Osteoblast (primary cell): ENCODE measurements around the gene IL26. TPM values are rescaled to one million over a fixed set of nuclear protein-coding genes. Genes with fewer than 3 reads are reported as not detected.

Experiments
- DNase-seq: peaks from one replicate; pipeline ENCODE4 v3.0.0; 2011; ENCODE audit warnings: low spot score, mixed read lengths; ENCODE audit not compliant: insufficient read length; ENCODE audit errors: missing footprints
- H2AFZ ChIP-seq: 2 replicates; pipeline ENCODE4 v1.6.0; 2011; ENCODE audit warnings: mild to moderate bottlenecking, low read length
- H3K27ac ChIP-seq: 2 replicates; pipeline ENCODE4 v1.5.1; 2011; ENCODE audit warnings: mild to moderate bottlenecking, low read depth, low read length, moderate library complexity
- H3K27me3 ChIP-seq: 2 replicates; pipeline ENCODE4 v1.6.0; 2012; ENCODE audit warnings: mild to moderate bottlenecking, control low read depth, inconsistent platforms, low read length, moderate library complexity; ENCODE audit not compliant: insufficient read depth
- H3K36me3 ChIP-seq: 2 replicates; pipeline ENCODE4 v1.5.1; 2011; ENCODE audit warnings: mild to moderate bottlenecking, low read length, control low read depth, moderate library complexity; ENCODE audit not compliant: insufficient read depth
- H3K4me1 ChIP-seq: 2 replicates; pipeline ENCODE4 v1.5.1; 2011; ENCODE audit warnings: mild to moderate bottlenecking, low read length, control low read depth, moderate library complexity; ENCODE audit not compliant: insufficient read depth
- H3K4me2 ChIP-seq: 2 replicates; pipeline ENCODE4 v1.6.0; 2011; ENCODE audit warnings: mild to moderate bottlenecking, low read length; ENCODE audit not compliant: insufficient read depth
- H3K4me3 ChIP-seq: fragments of 200-600 bp; sonication (generic); 3 replicates; pipeline ENCODE4 v1.5.1; 2012; ENCODE audit warnings: mild to moderate bottlenecking, low read length, inconsistent platforms; ENCODE audit not compliant: insufficient read depth
- H3K79me2 ChIP-seq: 2 replicates; pipeline ENCODE4 v1.6.0; 2012; ENCODE audit warnings: mild to moderate bottlenecking, low read length, control low read depth, inconsistent platforms; ENCODE audit not compliant: insufficient read depth
- H3K9me3 ChIP-seq: 2 replicates; pipeline ENCODE4 v1.5.1; 2011; ENCODE audit warnings: low read depth, low read length, control low read depth
- H4K20me1 ChIP-seq: 2 replicates; pipeline ENCODE4 v1.6.0; 2012; ENCODE audit warnings: mild to moderate bottlenecking, low read length, control low read depth; ENCODE audit not compliant: insufficient read depth
- total RNA-seq: library from RNA; depleted of rRNA; stranded (reverse); fragments of >200 nt; gene quantifications from 2 replicates; pipeline ENCODE4 v1.2.3, GENCODE V29; 2012
- TF ChIP-seq, protein P1 (sequence below): IDR thresholded peaks from 2 replicates; pipeline ENCODE4 v1.5.1; 2011; ENCODE audit warnings: mild to moderate bottlenecking, low read depth, low read length, moderate library complexity; ENCODE audit errors: extremely low read depth

IL26 gene
- total RNA-seq, 1 donor = 3.6 TPM

DNA sequence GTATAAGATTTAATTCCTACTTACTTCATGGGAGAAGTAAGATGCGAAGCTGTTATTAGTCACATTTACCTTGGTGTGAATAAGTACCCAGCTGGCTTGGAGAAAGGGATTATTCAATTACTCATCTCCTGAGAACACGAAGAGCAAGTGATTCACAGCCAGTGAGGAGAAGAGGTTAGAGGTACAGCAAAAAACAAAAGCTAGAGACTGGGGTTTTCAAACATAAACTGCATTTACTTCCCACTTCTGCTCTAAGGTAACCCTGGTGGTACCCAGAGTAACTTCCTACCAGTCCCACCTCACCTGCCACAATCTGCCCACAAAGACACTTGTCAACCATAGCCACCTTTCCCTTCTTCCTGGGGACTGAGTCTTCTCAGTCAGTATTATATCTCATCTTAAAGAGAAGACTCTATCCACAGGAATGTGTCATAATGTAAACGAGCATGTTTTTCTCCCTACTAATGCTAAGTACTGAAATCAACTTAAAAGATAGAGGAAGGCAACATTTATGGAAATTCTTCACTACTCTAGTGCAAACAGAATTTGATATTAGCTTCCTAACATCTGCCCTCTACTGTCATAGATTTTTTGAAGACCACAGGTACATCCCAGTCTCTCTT lies 33.8 kb upstream of the IL26 start:
- DNase-seq = peak; percentile 82
- no peak overlapping the region for H2AFZ ChIP-seq
- TF ChIP-seq, protein P1, sequence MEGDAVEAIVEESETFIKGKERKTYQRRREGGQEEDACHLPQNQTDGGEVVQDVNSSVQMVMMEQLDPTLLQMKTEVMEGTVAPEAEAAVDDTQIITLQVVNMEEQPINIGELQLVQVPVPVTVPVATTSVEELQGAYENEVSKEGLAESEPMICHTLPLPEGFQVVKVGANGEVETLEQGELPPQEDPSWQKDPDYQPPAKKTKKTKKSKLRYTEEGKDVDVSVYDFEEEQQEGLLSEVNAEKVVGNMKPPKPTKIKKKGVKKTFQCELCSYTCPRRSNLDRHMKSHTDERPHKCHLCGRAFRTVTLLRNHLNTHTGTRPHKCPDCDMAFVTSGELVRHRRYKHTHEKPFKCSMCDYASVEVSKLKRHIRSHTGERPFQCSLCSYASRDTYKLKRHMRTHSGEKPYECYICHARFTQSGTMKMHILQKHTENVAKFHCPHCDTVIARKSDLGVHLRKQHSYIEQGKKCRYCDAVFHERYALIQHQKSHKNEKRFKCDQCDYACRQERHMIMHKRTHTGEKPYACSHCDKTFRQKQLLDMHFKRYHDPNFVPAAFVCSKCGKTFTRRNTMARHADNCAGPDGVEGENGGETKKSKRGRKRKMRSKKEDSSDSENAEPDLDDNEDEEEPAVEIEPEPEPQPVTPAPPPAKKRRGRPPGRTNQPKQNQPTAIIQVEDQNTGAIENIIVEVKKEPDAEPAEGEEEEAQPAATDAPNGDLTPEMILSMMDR = no peak

DNA sequence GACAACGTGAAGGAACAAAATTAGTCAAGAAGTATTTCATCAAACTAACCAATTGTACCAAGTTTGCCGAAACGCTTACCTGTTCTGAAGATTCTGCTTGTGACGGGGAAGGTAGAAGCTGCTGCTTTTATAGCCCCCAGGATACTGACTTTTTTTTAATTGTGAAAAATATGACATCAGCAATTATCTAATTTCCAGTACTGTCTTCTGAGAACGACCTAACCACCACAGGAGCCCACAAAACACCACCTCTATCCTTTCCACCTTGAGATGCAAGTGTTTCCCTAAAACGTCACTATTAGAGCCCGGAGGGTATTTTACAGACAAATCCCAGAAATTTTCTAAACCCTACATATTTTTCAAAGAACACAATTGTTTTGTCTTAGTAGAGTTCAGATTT lies 27.9 kb upstream of the IL26 start, which contains the start of gene IL22:
Gene IL22 (minus strand): TSS at position 101 of the 400 bp plus-strand sequence. CDS start 156 bp downstream, outside the sequence.
- Histone ChIP-seq H3K27ac (no peak within 1 kb of the TSS), H3K36me3 (no peaks in the 10 kb centered on the region), H3K4me2 (no peak within 1 kb of the TSS), H3K4me1 (peaks cover 7% of the 10 kb centered on the region), H2AFZ (no peak within 1 kb of the TSS), H3K27me3 (no peaks in the 10 kb centered on the region), H4K20me1 (no peaks in the 10 kb centered on the region), H3K9me3 (no peaks in the 10 kb centered on the region), H3K79me2 (no peaks in the 10 kb centered on the region), H3K4me3 (no peak within 1 kb of the TSS)
- TF ChIP-seq, protein P1 = no peak
- no peak for DNase-seq

More for the DNA sequence above, 33.8 kb upstream of the IL26 start:
- H3K27me3 ChIP-seq = no peaks in the 10 kb centered on the region
- no peak overlapping the region for H3K4me3 ChIP-seq
- no peaks in the 10 kb centered on the region for H4K20me1 ChIP-seq
- peak overlapping the region; percentile 95 for H3K27ac ChIP-seq
- peak overlapping the region; percentile 72 for H3K4me2 ChIP-seq
- no peaks in the 10 kb centered on the region for H3K36me3 ChIP-seq
- H3K9me3 ChIP-seq = no peaks in the 10 kb centered on the region
- H3K4me1 ChIP-seq = peaks cover 39% of the 10 kb centered on the region
- H3K79me2 ChIP-seq = no peaks in the 10 kb centered on the region

DNA sequence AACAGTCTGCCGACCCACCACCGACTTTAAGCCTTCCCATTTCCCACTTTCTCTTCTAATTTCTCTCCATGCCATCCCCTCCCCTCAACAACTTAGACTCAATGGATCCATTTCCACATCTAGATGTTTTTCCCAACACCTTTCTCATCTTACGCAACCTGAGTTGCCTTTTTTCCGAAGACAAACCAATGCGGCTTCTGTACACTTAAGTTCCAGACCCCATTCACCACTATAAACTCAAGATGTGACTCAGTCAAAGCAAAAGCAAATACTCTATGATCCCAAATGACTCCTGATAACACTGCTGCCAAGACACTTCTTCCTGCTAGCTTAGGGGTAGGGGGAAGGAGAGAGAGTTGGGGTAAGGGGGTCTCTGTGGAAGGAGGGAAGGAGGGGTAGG lies 26.5 kb upstream of the IL26 start:
- Histone ChIP-seq H4K20me1 (no peaks in the 10 kb centered on the region), H3K4me3 (no peak overlapping the region), H3K27me3 (no peaks in the 10 kb centered on the region), H3K36me3 (no peaks in the 10 kb centered on the region), H3K9me3 (no peaks in the 10 kb centered on the region), H3K27ac (no peak overlapping the region), H3K4me2 (no peak overlapping the region), H3K79me2 (no peaks in the 10 kb centered on the region), H2AFZ (no peak overlapping the region), H3K4me1 (peaks cover 7% of the 10 kb centered on the region)
- no peak for DNase-seq
- TF ChIP-seq, protein P1 = no peak

- Histone ChIP-seq H4K20me1 (no peaks in the 10 kb centered on the region), H2AFZ (no peak overlapping the region), H3K79me2 (no peaks in the 10 kb centered on the region), H3K36me3 (no peaks in the 10 kb centered on the region), H3K27ac (no peak overlapping the region), H3K4me2 (no peak overlapping the region), H3K4me1 (peaks cover 15% of the 10 kb centered on the region), H3K9me3 (no peaks in the 10 kb centered on the region), H3K4me3 (no peak overlapping the region), H3K27me3 (no peaks in the 10 kb centered on the region)
- TF ChIP-seq, protein P1 = no peak
- DNase-seq = no peak
Observed at GRCh38 chr12:68250454-68250853, 24.8 kb upstream of the IL26 start.
